ENCODE results near the gene PLPPR3.

Gene PLPPR3

GRCh38 chr19:795073-795611, 26.6 kb downstream of the PLPPR3 start:
- DNase-seq, result no peak

DNA sequence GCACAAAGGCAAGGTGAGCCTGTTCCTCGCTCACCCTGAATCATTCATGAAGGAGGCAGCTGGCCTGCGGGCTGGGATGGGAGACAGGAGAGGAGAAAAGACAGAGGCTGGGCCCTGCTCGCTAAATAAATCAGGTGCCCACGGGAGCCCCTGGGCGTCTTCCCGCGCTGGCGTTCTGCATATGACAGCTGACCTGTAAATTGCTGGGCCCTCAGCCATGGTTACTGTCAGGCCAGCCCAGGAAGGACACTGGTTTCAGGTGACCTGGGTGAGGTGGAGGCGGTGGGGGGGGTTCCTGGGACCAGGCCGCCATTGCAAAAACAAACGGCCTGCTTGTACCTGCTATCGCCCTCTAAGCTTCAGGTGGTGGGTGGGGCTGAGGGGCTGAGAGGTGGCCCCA, 27.9 kb downstream of the PLPPR3 start:
- no peak for DNase-seq

DNA sequence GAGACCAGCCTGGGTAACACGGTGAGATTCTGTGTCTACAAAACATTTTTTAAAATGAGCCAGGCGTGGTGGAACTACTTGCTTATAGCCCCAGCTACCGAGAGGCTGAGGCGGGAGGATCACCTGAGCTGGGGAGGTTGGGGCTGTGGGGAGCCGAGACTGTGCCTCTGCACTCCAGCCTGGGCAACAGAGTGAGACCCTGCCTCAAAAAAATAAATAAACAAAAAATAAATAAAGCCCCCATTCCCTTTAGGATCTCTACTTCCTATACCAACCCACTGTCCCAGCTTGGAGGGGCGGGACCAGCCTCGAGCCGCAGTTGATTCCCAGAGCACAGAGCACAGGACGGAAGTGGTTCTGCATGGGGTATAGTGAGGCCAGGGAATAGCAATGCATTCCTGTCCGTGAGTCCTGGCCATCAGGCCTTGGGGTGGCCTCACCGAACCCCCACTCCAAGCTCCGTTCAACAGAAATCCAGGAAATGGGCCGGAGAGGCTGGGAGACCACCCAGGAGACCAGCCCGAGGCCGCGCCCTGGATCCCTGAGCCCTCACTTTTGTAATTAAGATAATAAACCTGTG, 29.4 kb downstream of the PLPPR3 start:
- no peak for DNase-seq

GRCh38 chr19:791567-792305, 30.0 kb downstream of the PLPPR3 start:
- no peak for DNase-seq

- DNase-seq, result no peak
Observed at GRCh38 chr19:791007-791566, 30.7 kb downstream of the PLPPR3 start.

- no peak for DNase-seq
Observed at GRCh38 chr19:789701-790060, 32.1 kb downstream of the PLPPR3 start.

- DNase-seq, result no peak
Observed at GRCh38 chr19:788983-789700, 32.6 kb downstream of the PLPPR3 start.

- no peak for DNase-seq
Observed at GRCh38 chr19:788686-788982, 33.1 kb downstream of the PLPPR3 start.

DNA sequence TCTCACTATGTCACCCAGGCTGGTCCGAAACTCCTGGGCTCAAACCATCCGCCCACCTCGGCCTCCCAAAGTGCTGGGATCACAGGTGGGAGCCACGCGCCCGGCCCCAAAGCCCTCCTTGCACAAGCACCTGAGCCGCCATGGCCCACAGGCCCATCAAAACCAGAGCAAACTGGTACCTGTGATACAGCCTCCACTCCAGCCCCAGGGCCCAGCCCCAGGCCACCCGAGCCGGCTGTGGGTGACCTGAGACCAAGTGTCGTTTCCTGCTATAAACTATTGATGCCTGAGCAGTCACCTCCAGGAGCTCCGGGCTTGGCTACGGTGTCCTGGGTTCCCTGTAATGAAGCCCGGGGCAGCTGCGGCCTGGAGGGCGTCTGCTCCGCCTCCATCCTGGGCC, 34.2 kb downstream of the PLPPR3 start:
- no peak for DNase-seq

DNA sequence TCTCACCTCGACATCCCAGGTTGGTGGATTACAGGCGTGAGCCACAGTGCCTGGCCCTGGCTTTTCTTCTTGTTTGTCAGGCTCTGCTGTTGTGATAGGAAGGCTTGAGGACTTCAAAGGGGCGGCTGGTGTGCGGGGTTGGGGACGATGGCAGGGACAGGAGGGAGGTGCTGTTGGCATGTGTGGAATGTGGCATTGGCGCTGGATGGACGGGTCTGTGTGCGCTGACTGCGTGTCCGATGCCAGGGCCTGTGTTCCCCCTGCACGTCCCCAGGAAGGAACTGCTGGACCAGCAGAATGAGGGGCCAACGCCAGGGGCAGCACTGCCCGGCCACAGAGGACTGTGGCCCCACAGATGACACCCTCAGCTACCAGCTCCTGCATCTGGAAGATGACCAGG, 37.2 kb downstream of the PLPPR3 start:
- no peak for DNase-seq

GRCh38 chr19:782878-783668, 38.7 kb downstream of the PLPPR3 start:
- DNase-seq, result no peak

GRCh38 chr19:782185-782877, 39.4 kb downstream of the PLPPR3 start:
- DNase-seq, result no peak

DNA sequence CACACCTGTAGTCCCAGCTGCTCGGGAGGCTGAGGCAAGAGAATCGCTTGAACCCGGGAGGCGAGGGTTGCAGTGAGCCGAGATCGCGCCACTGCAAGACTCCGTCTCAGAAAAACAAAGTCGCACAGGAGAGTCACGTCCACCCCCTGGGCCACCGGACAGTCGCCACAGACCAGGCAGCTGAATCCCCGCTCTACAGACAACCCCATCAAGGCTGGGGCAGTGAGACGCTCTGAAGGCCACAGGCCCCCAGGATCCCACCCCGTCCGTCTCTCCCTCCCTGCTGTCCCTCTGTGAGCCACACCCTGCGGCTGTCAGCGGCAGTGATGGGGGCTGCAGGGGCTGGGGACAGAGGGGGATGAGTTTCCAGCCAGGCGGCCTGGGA, 40.0 kb downstream of the PLPPR3 start:
- DNase-seq, result no peak

DNA sequence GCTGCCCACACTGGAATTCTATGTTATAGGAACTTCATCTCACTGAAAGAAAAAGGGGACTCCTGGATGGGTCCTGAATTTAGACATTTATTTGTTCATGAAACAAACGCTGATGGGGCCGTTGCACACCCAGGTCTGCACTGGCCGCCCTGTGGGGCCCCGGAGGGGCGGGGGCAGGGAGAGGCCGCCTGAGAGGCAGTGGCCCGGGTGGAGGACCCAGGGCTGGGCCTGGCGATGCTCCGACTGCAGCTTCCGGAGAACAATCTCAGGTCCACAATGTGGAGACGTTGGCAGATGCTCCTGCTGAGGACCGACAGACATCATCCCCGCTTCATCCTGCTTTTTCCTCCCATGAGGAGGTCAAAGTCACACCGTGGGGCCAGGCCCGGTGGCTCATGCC, 40.8 kb downstream of the PLPPR3 start:
- no peak for DNase-seq

GRCh38 chr19:778910-779653, 42.7 kb downstream of the PLPPR3 start:
- no peak for DNase-seq

- DNase-seq, result no peak
Observed at GRCh38 chr19:776549-776948, 45.2 kb downstream of the PLPPR3 start.

GRCh38 chr19:772730-773436, 48.9 kb downstream of the PLPPR3 start:
- DNase-seq, result no peak

DNA sequence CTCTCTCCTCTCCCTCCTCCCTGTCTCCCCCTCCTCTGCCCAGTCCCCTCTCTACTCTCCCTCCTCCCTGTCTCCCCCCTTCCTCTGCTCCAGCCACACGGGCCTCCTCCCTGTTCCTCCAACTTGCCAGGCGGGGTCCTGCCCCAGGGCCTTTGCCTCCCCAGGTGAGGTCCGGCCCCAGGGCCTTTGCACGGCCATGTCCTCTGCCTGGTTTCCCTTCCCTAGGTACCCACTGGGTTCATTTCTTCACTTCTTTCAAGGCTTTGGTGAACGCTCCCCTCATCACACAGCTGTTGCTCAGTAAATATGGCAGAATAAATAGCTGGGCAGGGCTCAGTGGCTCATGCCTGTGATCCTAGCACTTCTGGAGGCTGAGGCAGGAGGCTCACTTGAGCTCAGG, 49.7 kb downstream of the PLPPR3 start:
- DNase-seq, result no peak

GRCh38 chr19:771332-771785, 50.4 kb downstream of the PLPPR3 start:
- DNase-seq, result peak; percentile 73

DNA sequence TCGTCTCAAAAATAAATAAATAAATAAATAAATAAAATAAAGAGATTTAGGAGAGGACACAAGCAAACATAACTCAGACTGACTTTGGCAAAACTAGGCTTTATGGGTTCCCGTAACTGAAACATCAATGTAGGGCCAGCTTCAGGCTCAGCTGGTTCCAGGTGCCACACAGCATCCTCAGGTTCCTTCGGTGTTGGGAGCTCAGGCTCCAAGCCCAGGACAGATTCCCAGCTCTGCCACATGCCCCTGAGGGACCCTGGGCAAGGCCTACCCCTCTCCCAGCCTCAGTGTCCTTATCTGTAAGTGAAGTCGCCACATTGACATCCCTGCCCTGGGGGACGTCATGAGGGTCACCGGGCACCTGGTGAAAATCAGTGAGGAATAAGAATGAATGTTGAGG, 52.1 kb downstream of the PLPPR3 start:
- DNase-seq, result no peak

DNA sequence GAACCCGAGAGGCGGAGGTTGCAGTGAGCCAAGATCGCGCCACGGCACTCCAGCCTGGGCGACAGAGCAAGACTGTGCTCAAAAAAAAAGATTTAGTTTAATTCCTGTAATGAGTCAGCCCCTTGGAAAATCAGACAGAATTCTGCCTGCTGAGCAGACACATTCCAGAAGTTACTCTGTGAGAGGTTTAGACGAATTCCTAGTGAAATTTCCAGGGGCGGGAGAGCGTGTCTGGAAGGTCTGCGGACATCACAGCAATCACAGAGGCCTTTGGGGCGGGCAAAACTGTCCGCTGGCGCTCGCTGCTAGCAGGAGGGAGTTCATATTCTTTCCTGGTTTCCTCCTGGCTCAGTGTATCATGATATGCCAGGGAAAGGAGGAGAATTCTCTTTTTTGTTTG, 53.3 kb downstream of the PLPPR3 start:
- DNase-seq, result no peak

All from activated effector memory CD4-positive, alpha-beta T cell treated with anti-CD3 and anti-CD28 coated beads, Interleukin-2, amount 50 U/mL, for 16 hours (primary cell).